ENCODE results near the gene C1orf21.

C1orf21 gene

DNA sequence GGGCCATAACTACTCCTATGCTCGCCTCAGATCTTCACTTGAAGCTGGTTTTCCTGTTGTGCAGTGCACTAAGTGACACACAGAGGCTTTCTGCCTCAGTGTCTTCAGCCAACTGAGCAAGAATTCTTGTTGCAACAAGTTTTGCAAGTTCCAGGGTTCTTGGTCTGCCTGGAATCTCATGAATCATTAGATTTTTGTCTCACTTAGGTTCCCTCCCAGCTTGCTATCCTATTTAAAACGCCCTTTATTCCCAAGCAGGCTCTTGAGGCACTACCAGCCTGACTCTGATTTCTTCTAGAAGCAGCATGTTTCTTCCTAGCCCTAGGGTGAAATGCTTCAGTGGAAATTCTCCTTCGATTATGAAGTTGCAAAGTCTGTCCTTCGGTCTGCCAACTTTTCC lies 158.8 kb downstream of the C1orf21 start:
- Histone ChIP-seq H3K4me2 (ENCODE audit: low read length) (no peak overlapping the region), H3K27ac (ENCODE audit: low read depth, low read length) (no peak overlapping the region), H3K9me3 (ENCODE audit: control insufficient read depth, insufficient read depth, low read length) (no peaks in the 10 kb centered on the region), H3K36me3 (ENCODE audit: control insufficient read depth, low read length) (no peaks in the 10 kb centered on the region), H3K4me3 (ENCODE audit: low read length) (no peak overlapping the region), H4K20me1 (ENCODE audit: control insufficient read depth, insufficient read depth, low read depth, low read length) (no peaks in the 10 kb centered on the region), H3K4me1 (ENCODE audit: control insufficient read depth, low read length) (no peaks in the 10 kb centered on the region), H3K79me2 (ENCODE audit: control insufficient read depth, low read length) (no peaks in the 10 kb centered on the region), H3K27me3 (ENCODE audit: control insufficient read depth, low read length) (no peaks in the 10 kb centered on the region), H3K9me2 (replicated peaks; ENCODE audit: control insufficient read depth, low read length) (no peaks in the 10 kb centered on the region), H3F3A (ENCODE audit: control insufficient read depth, insufficient read depth) (no peaks in the 10 kb centered on the region)
- TF ChIP-seq, protein P1, sequence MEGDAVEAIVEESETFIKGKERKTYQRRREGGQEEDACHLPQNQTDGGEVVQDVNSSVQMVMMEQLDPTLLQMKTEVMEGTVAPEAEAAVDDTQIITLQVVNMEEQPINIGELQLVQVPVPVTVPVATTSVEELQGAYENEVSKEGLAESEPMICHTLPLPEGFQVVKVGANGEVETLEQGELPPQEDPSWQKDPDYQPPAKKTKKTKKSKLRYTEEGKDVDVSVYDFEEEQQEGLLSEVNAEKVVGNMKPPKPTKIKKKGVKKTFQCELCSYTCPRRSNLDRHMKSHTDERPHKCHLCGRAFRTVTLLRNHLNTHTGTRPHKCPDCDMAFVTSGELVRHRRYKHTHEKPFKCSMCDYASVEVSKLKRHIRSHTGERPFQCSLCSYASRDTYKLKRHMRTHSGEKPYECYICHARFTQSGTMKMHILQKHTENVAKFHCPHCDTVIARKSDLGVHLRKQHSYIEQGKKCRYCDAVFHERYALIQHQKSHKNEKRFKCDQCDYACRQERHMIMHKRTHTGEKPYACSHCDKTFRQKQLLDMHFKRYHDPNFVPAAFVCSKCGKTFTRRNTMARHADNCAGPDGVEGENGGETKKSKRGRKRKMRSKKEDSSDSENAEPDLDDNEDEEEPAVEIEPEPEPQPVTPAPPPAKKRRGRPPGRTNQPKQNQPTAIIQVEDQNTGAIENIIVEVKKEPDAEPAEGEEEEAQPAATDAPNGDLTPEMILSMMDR (IDR thresholded peaks at IDR 0.05; ENCODE audit: low read depth, low read length, poor library complexity, severe bottlenecking), result no peak
- no peak for TF ChIP-seq EZH2phosphoT487 (IDR thresholded peaks at IDR 0.05; ENCODE audit: borderline replicate concordance, low read length)

DNA sequence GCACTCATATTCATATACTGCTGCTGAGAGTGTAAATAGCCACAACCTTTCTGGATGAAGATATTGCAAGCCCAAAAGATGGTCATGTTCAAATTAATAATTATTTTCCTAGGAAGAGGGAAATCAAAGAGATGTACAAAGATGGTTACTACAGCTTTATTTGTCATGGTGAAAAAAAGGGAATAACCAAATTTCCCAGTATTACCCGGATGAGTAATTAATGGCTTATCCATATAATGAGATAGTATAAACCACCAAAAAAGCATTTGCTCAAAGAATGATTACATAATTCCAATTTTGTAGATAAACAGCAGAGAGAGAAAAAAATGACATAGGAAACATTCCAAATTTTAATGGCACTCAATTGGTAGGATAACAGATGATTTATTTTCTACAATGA lies 165.6 kb downstream of the C1orf21 start:
- Histone ChIP-seq H3K9me2 (replicated peaks; ENCODE audit: control insufficient read depth, low read length) (no peaks in the 10 kb centered on the region), H3K4me3 (ENCODE audit: low read length) (no peak overlapping the region), H3K27ac (ENCODE audit: low read depth, low read length) (no peak overlapping the region), H3K36me3 (ENCODE audit: control insufficient read depth, low read length) (no peaks in the 10 kb centered on the region), H3K79me2 (ENCODE audit: control insufficient read depth, low read length) (no peaks in the 10 kb centered on the region), H3K27me3 (ENCODE audit: control insufficient read depth, low read length) (peaks cover 16% of the 10 kb centered on the region), H3K4me1 (ENCODE audit: control insufficient read depth, low read length) (no peaks in the 10 kb centered on the region), H3K4me2 (ENCODE audit: low read length) (no peak overlapping the region), H4K20me1 (ENCODE audit: control insufficient read depth, insufficient read depth, low read depth, low read length) (no peaks in the 10 kb centered on the region), H3K9me3 (ENCODE audit: control insufficient read depth, insufficient read depth, low read length) (no peaks in the 10 kb centered on the region), H3F3A (ENCODE audit: control insufficient read depth, insufficient read depth) (no peaks in the 10 kb centered on the region)
- TF ChIP-seq, protein P1 (IDR thresholded peaks at IDR 0.05; ENCODE audit: low read depth, low read length, poor library complexity, severe bottlenecking), result no peak
- no peak for TF ChIP-seq EZH2phosphoT487 (IDR thresholded peaks at IDR 0.05; ENCODE audit: borderline replicate concordance, low read length)

DNA sequence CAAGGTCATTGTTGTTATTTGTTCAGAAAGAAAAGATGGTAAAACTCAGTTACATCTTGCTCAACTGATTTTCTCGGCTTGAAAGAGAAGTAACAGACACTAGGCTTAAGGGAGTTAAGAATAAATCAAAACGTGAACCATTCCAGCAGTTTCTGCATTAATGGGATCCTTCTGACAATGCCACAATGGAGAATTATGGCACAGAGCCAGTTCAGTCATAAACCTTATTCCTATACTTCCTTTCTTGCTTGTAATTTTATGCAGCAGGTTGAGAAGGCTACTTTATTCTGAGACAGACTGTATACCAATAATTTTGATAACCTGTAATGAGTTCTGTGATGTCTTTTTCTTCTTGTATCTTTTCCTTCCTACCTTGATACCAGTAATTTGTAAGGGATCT lies 167.0 kb downstream of the C1orf21 start:
- Histone ChIP-seq H3K9me3 (ENCODE audit: control insufficient read depth, insufficient read depth, low read length) (no peaks in the 10 kb centered on the region), H3K4me1 (ENCODE audit: control insufficient read depth, low read length) (no peaks in the 10 kb centered on the region), H3K9me2 (replicated peaks; ENCODE audit: control insufficient read depth, low read length) (no peaks in the 10 kb centered on the region), H3F3A (ENCODE audit: control insufficient read depth, insufficient read depth) (no peaks in the 10 kb centered on the region), H3K79me2 (ENCODE audit: control insufficient read depth, low read length) (no peaks in the 10 kb centered on the region), H3K4me2 (ENCODE audit: low read length) (no peak overlapping the region), H3K4me3 (ENCODE audit: low read length) (no peak overlapping the region), H4K20me1 (ENCODE audit: control insufficient read depth, insufficient read depth, low read depth, low read length) (no peaks in the 10 kb centered on the region), H3K27me3 (ENCODE audit: control insufficient read depth, low read length) (peaks cover 16% of the 10 kb centered on the region), H3K27ac (ENCODE audit: low read depth, low read length) (no peak overlapping the region), H3K36me3 (ENCODE audit: control insufficient read depth, low read length) (no peaks in the 10 kb centered on the region)
- TF ChIP-seq, protein P1 (IDR thresholded peaks at IDR 0.05; ENCODE audit: low read depth, low read length, poor library complexity, severe bottlenecking), result no peak
- TF ChIP-seq EZH2phosphoT487 (IDR thresholded peaks at IDR 0.05; ENCODE audit: borderline replicate concordance, low read length), result no peak

Data from DOHH2 (cell line).